GM19099 (cell line): ENCODE results near the gene C3orf20.

Experiments
- POLR2A ChIP-seq: IDR thresholded peaks from 3 replicates; pipeline ENCODE4 v1.6.1; 2011; ENCODE audit warnings: low read depth; ENCODE audit not compliant: insufficient read length; ENCODE audit errors: extremely low read depth

The C3orf20 gene

DNA sequence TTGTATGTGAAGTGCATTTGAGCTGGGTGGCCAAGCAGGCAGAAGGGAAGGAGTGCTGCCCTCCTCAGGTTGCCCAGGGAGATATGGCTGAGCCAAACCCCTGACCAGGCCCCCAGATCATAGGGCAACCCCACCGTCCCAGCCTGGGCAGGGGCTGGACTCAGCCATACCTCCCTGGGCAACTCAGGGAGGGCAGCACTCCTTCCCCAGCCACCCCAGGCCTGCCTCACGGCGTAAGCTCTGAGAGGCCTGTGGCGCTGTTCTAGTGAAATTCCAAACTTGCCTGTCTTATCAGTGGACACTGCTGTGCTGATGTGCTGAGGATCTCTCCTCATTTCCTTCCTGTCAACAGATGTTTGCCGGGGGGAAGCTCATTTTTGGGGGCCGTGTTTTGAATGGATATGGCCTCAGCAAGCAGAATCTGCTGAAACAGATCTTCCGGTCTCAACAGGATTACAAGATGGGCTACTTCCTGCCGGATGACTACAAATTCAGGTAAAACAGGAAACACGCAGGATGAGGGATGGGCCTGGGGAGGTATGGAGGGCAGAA, 86.3 kb downstream of the C3orf20 start:
- TF ChIP-seq POLR2A: no peak

DNA sequence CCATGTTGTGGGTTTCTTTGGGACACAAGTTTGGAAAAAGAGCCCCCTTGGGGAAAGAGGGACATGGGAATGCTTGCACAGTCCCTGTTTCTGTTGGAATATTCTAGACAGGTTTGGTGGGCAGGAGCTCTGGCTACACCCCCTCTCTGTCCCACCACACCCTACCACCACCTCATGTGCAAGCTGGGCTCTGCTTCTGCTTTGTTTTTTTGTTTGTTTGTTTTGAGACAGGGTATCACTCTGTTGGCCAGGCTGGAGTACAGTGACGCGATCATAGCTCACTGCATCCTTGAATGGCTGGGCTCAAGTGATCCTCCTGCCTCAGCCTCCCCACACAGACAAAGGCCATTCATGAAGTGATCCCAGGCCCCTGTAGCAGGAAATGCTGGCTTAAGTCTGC, 86.9 kb downstream of the C3orf20 start:
- TF ChIP-seq POLR2A: no peak

DNA sequence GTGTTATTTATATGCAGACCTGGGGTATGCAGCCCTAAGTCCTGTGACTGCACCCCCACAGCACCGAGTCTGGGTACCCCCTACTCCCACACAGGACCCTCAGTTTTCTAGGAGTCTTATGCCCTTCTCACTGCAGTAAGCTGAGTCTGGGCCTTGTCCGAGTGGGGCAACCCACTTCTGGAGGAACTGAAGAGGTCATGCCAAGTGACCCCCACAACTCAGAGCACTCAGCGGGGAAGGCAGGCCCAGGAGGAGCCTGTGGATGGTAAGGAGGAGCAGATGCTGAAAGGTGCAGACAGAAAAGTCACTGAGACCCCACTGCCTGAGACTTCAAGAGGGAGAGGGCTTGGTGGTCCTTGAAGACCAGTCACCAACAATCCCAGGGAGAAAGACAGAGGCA, 87.8 kb downstream of the C3orf20 start:
- no peak for TF ChIP-seq POLR2A

DNA sequence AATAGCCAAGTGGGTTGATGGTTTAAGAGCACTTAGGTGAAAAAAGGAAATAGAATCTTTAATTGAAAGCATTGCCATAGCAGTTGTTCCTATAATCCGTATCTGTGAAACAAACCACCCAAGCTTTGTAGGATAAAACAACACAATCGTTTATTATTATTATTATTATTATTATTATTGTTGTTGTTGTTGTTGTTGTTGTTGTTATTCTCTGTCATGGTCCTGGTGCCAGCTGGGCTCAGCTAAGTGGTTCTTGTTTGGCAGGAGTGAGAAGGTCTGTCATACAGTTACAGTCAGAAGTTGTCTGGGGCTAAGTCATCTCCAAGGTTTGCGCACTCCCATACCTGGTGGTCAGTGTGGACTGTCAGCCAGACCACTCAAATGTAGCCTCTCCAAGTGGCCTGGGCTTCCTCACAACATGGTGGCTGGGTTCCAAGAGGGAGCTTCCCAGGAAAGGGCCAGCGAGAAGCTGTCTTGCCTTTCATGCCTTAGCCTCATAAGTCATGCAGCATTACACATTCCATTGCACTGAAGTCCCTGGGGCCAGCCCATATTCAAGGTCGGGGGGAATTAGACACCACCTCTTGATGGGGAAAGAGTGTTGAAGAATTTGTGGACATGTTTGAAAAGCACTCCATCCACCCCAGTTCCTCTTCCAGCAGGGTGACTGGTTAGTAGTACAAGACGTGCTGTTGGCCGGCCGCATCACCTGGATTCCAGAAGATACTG, 89.6 kb downstream of the C3orf20 start:
- TF ChIP-seq POLR2A: no peak

DNA sequence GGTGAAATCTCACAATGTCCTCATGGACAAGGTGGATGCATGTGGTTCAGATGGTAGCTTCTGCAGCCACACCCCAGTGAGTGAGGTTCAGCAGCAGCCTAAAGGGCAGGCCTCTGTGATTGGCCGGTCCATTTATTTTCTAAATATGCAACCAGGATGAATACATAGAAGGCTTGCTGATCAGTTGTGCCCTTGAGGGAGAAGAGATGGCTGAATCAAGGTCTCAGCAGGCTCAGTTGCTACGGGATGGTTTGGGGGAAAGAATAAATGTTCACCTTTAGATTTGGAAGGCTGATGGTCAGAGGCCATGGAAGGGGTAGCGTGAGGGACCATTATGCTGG, 90.1 kb downstream of the C3orf20 start:
- TF ChIP-seq POLR2A: no peak

DNA sequence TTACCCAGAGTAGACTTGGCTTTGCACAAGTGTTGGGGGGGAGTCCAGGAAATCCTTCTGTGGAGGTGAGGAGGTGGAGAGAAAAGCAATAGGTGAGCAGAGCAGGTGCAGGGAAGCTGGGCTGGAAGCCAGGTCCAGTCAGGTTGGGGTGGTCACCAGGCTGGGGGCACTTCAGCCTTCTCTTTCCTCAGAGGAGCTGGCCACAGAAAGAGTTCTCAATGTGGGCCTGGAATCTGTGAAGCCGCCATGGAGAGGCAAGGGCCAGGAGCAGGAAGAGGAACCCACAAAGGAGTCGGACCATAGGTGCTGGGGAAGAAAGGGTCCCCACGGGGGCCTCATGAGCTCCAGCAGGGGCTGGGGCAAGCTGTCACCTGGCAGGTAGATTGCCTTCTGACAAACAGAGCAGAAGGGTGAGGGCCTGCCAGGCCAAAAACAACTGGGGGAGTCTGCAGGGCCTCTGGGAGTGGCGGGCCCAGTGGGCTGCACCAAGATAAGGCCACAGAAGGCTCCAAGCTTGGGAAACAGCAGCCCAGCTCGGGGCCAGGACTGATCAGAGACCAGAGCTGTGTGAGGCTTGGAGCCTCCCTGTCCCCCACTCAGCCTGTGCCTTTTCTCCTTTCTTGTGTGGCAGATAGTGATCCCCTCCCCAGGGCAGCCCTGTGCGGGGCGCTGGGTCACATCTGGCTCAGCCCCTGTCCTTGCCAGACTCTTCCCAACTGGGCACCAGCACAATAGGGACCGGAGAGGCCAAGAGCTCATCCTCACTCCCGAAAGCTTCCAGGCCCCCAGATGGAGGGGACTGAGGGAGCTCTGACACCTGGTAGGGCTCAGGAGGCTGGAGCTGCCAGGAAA, 90.9 kb downstream of the C3orf20 start:
- TF ChIP-seq POLR2A: no peak

DNA sequence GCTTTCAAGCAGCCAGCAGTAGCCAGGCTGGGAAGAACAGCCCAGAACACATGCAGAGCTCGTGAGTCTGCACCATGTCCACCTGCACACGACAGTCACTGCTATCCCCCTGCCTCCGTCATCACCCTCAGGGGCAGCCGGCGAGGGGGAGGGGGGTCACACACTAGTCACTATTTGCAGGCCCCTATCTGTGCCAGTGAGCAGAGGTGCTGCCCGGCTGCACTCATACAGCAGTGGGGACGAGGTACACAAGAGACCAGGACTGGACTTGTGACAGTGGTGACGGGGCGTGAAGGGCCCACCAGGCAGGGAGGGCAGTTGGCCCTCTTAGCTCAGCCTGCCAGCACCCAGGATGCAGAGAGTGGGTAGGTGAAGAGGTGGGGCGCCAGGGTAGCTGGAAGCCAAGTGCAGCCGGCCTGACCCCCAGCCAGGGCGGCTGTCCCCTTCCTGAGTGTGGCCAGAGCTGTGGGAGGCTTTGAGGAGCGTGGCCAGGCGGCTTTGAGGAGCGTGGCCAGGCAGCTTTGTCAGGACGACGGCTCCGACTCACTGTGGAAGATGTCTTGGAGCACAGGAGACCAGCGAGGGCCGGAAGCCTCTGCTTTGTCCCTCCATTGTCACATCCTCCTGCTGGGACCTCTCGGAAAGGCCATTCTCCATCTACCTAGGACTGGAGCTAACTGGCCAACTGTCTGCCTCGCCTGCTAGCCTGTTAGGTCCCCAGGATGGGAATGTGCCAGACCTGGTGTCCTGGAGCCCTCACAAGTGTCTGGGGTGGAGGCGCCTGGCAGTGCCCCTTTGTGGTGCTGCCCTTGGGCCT, 91.7 kb downstream of the C3orf20 start:
- no peak for TF ChIP-seq POLR2A

DNA sequence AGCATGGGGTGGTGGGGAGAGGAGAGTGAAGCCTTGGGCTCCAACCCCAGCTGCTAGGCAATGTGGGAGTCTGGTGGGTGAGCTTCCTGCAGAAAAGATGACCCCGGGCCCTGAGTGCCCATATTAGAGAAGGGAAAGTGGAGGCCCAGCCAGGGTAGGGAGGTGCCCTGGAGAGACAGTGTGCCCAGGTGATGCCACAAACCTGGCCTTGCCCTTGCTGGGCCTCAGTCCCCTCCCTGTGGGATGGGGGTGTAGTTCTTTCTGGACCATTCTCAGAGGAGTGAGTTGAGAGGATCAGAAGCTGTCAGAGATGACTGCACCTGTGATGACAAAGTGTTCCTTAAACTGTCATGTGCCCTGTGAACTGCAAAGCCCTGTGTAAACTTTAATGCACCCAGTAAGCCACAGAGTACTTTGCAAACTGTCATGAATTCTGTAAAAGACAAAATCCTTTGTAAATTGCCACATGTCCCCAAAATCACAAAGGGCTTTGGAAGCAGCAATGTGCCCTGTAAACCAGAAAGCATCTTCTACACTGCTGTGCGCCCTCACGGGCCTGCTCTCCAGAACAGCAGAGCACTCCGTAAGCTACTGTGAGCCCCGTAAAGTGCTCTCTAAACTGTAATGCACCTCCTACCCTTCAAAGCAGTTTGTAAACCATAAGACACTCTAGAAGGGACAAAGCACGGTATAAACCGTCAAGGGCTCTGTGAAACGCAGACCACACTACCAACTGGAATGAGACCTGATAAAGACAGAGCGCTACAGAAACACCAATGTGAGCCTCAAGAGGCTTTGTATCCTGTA, 92.5 kb downstream of the C3orf20 start:
- no peak for TF ChIP-seq POLR2A

DNA sequence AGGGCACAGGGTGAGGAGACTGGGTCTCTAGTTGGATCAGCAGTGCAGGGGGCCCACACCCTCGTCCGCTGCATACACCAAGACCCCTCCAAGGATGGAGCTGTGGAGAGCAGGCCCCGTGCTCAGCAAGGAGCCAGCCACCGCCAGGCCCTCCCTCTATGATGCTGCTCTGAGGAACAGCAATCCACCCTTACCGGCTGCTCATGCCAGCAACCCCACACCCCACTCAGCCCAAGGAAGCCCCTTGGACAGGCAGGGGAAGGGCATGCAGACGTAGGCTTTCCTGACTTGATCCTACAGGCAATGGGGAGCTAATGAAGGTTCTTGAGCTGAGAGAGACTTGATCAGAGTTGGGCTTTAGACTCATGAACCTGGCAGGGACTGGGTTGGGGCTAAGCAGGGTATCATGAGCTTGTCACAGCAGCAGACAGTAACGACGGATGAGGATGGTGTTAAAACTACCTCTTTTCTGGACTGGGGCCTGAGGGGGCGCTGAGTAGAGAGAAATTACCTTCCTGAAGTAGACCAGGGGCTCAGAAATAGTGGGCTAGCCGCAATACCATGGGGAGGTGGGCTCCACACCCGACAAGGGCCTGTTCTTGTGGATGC, 93.3 kb downstream of the C3orf20 start:
- no peak for TF ChIP-seq POLR2A

DNA sequence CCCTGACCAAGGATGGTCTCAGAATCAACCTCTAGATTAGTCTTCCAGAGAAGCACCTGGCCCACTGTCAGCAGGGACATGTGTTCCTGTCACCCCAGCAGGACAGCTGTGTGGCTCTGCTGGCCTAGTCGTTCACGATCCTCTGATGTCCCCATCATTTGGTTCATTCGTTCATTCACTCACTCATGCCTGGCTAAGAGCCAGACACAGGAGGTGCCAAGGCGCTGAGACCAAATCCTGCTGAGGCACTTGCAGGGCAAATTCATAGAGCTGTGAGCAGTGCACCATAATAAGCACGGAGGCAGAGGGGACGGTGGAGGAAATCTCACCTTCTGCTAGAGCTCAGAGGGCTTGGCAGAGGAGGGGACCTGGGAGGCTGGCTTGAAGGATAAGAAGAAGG, 93.9 kb downstream of the C3orf20 start:
- no peak for TF ChIP-seq POLR2A

DNA sequence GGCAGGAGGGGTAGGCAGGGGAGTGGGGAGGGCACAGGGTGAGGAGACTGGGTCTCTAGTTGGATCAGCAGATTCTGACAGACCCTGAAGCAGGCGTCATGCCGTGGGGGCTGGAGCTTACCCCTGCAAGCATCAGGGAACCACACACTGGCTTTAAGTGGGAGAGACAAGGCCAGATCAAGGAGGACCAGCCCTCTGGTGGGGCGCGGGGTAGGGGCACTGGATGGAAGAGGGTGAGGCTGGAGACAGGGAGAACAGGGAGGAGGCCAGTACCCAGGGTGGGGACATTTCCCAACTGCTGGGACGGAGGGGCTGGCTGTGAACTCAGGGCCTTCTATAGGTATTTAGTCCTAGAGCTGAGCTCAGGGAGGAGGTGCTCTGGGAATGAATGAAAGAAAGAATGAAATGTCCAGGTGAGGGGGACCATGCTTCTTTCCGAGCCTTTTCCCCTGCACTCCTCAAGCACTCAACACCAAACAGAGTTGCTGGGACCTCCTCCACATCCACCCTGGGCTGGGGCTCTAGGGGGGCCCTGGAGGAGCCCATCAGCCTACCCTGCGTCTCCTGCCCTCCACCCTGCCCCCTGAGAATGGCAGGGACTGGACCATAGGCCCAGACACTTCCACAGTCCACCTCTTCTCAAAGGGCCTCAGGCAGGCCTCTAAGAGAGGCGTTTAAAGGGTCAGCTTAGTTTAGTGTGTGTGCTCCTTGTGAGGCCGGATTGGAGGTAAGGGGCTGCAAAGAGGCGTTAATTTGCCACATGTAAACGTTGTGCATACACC, 94.8 kb downstream of the C3orf20 start:
- TF ChIP-seq POLR2A: no peak

DNA sequence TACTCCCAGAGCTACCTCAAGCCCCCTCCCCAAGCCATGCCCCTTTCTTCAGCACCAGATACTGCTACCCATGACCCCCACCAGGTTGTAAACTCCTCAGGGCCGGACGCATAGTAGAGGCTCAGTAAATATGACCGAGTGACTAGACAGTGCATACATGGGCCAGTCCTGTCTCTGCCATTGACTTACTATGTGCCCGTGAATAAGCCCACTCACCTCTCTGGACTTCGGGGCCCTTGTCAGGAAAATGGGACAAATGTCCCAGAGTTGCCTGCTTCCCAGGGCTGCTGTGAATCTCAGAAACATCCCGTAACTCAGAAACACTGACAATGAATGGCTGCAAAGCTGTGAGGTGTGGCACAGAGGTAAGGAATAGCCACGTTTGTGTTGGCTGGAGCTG, 95.7 kb downstream of the C3orf20 start:
- TF ChIP-seq POLR2A: no peak
